DMS153 treated with DMSO at 0.1 percent for 48 hours (cell line): Measurements from ENCODE around the gene ENC1.

Experiments
- DNase-seq: peaks from one replicate; lab custom pipeline; 2025; ENCODE audit not compliant: unreplicated experiment; lab: John Stamatoyannopoulos, UW

The ENC1 gene

DNA sequence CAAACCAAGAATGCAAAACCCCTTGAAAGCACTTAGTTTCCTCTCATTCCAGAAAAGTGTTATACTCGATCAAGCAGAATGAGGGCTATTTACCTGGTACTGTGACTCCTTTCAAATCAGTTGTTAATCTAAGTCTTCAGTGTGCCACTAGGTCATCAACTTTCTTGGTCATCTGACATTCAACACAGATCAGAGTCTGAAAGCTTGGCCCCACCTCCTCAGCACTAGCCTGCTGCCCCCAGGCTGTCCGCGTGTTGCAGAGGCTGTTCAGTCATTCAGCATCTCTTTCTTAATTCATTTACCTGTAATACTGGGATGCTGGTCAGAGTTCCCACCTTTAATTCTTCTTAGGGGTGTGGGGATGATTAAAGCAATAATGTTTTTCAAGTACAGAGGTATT, 28.5 kb downstream of the ENC1 start:
- no peak for DNase-seq

DNA sequence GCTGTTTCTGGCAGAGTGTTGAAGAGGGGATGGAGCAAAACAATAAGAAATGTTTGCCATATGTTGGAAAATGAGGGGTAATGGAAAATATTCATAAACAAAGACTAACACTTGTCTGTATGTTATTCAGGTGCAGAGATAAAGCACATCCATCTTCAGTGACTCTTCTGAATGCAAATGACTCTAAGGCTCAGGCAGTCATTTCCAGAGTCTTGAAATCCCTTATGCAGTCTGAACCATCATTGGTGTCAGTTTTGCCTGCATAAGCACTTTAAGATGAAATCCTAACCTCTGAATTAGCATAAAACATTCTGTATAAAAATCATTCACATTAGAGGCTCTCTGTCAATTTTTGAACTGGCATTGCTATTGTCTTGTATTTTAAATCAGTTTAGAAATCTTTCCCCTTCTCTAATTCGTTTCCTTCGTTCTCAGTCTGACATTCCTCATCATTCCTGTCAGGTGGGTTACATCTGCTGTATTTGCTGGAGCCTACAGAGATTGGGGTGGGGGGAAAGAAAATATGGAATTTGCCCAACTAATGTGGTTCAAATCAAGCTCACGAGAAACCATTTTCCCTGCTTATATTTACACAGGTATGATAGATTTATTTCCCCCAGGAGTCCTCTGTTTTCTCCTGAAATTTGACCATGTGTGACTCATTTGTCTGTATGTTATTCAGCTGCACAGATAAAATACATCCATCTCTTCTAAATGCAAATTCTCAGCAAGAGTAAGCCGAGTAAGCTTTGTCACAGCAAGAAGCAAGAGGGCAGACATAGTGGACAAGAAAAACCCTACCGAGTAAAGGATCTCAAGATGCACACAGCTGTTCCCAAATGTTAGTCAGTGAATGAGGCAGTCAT, 31.6 kb downstream of the ENC1 start:
- DNase-seq, result no peak

DNA sequence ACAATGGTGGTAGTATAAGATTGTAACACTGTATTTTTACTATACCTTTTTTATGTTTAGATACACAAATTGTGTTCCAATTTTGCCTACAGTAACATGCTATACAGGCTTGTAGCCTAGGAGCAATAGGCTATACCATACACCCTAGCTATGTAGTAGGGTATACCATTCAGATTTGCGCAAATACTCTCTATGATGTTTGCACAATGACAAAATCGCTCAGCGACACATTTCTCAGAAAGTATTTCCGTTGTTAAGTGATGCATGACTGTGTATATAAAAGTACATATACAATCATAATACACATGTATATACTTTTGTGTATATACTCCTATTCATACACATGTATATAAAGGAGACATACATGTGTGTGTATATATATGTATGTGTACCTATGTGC, 34.8 kb downstream of the ENC1 start:
- DNase-seq, result no peak

DNA sequence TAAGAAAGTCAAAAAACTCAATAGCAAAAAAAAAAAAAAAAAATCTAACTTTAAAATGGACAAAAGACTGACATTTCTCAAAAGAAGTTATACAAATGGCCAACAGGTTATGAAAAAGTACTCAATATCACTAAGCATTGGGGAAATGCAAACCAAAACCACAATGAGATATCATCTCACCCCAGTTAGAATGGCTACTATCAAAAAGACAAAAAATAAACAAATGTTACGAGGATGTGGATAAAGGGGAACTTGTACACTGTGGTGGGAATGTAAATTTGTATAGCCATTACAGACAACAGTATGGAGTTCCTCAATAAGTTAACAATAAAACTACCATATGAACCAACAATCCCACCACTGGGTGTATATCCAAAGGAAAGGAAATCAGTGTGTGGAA, 37.2 kb downstream of the ENC1 start:
- no peak for DNase-seq

DNA sequence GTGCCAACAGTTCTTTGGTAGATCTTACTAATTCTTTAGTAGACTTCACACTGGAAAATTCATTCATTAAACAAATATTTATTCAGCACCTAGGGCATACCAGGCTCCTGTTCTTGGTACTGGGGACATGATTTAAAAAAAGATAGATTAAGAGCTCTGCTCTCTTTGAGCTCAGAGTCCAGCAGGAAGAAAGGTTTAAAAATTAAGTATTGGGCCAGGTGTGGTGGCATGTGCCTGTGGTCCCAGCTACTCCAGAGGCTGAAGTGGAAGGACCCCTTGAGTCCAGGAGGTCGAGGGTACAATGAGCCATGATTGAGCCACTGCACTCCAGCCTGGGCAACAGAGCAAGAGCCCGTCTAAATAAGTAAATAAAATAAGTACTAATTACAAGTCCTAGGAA, 41.4 kb downstream of the ENC1 start:
- no peak for DNase-seq

DNA sequence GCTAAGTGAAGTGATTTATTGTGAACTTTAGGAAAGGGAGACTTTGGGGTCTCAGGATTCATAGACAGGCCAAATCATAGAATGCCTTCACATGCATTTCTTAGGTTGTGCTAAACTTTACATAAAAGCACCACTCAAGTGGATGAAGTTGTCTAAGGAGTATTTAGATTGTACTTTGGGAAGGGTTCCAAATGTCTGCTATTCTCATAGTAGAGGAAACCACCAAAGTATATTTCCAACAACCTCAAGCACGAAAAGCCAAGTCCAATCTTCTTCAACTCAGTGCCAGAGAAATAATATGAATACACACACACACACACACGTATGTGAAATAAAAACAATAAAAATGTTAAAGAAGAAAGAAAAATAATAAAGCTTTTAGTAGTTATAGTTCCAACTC, 41.8 kb downstream of the ENC1 start:
- DNase-seq, result no peak

DNA sequence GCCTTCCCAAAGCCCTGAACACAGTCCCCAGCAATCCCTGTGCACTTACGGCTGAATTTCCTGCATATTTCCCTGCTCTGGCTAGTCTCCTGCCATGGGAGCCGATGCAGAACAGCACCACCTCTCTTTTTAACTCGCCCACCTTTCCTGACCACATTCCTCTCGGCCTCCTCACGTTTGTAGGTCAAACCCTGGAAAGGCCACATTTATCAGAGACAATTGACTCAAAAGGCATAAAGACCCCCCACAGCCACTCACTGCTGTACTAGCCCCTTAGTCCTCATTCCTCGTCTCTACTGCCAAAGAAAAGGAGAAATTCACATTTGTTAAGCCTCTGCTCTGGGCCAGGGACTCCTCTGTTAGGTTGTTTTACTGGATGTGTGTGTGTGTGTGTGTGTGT, 43.6 kb downstream of the ENC1 start:
- DNase-seq, result no peak

DNA sequence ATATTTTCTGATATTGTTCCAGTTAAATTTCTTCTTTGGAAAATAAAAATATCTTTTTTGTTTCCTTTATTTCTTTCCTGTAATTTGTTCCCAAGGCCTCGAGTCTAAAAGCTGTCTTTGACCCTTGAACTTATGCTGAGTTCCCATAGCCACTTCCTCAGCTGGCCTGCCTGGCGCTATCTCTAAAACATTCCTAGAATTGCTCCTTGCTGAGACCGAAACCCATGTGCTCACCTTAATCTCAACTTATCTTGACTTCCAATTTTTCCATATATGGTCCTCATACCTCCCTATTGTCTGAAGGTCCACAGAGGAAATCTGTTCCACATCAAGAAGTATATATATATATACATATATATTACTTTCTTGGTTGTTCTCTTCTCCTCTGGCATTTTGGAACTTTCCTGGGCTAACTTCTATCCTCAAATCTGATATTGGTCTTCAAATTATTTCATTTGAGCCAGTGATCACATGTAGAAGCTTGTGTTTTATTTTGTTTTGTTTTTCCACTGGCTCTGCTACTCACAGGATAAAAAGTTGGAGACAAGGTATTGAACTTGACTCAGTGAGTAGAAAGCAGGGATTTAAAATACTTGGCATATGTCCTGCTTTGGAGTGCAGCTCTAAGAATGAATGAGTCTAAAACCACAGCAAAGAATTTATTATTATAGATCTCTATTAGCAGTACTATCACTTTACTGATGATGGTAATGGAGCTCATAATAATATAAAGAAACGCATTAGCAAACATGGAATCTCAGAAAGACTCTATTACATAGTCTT, 45.2 kb downstream of the ENC1 start:
- no peak for DNase-seq

DNA sequence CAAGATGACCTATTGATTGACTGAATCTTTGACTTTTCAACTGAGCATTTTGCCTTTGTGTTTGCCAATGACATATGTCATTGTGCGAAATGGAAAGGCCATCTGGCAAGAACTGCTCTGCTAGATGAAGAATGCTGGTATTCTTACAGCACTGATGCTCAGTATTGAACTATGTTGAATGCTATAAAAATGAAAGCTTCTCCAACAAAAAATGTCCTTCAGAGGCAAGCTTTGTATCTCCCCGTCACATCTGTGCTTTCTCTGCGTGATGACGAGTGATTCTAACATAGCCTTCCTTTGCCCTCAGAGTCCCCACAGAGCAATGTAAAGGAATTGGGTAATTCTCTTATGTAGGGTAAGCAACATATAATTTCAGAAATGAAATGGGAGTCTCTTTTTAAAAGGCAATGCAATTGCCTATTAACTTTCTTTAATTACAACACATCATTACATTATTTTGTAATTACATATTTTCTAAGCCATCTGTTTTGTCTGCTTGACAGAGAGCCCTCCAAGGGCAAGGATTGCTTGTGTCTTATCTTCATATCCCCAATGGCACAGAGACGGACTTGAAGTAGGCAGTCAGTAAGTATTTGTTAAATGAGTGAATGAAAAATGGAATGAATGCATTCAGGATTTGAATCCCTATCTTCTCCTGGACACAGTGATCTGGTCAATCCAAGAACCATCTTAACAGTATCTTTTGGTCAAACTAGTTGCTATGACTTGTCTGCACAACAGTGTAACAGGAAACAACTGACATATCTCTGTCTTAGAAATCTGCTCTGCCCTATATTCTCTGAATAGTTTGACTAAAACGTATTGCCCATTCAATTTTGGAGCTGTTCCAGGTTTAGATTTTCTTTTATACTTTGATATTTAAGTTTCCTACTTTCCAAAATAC, 46.1 kb downstream of the ENC1 start:
- DNase-seq, result no peak

DNA sequence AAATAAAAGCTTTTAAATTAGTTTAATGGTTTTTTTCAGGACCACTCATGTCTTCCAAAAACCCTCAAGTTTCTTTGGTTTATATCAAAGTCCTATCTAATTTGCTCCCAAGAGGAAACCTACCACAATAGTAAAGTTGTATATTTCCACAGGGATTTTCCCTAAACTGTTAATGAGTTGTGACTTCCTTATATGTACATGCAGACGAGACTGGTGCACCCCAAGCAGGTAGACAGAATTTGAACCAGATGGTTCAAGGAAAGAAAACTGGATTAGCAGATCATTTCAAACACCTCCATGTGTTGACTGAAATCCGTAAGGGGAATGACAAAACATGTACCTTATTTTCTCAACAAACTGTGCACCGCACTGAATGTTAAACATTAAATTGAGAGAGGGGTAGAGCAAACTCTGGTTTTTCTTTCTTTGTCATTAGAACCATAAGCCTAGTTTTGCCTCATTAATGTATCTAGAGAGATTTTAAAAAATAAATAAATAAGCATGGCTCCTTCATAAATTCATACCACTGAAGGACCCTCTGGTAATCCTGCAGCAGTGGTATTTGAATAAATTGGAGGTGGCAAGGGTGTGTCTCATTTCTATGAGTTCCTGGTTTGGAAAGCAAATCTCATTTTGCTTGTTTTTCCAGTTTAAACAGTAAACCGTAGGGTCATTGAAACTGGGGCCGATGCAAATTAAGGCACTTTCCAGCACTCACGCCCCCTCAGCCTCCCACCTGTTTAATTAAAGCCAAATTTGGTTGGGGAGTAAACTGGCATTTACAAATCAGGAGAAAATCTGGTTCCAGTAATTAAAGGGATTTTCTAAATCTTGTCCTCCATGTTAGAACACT, 51.1 kb downstream of the ENC1 start:
- DNase-seq, result no peak

DNA sequence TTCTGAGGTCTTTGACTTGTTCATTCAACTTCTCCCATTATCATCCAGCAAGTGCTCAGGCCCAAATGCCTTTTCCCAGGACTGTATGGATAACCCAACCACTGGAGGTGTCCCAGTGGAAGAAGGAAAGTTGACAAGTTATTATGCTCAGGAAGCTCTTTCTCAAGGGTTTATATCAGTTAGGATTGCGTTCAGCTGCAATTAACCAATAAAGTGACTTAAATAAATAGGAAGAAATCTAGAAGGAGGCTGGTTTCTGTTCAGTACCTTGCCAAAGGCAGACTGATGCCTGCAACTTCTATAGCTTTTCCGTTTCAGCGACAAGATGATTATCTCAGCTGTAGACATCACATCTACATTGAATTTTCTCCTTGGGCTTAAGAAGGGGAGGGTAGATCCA, 52.1 kb downstream of the ENC1 start:
- DNase-seq, result no peak

DNA sequence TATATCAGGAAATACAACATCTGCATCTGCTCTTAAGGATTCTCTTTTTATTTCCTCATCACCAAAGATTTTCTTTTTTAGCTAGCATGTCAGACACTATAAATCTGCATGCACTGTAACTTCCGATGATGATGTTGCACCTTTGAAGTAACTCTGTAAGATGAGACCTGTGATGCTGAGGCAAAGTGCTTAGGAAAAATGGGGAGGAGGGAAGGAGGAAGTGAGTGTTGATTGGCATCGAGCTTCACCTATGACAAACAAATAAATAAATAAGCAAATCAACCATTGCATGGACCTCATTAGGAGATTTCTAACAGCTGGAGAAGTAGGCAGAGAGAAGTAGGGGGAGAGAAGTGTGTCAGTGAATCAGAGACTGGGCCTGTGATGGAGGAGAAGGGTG, 52.6 kb downstream of the ENC1 start:
- DNase-seq, result no peak

DNA sequence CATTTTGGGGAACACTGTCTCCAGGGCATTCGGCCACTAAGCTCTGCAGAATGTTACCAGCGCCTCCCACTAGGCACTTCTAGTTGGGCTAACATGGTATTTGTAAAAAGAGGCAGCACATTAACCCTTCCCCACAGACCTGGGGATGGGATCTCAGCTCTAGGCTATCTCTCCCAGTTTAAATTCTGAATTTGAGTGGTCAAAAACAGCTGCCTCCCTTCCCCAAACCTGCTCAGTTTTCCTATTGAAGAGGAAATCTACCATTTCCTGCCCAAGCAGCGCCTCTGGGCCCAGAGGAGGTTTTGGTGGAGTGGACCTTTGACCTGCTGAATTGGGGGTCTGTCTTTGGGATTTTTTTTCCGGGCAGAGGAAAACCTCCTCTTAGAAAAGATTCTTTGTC, 53.2 kb downstream of the ENC1 start:
- DNase-seq, result no peak

DNA sequence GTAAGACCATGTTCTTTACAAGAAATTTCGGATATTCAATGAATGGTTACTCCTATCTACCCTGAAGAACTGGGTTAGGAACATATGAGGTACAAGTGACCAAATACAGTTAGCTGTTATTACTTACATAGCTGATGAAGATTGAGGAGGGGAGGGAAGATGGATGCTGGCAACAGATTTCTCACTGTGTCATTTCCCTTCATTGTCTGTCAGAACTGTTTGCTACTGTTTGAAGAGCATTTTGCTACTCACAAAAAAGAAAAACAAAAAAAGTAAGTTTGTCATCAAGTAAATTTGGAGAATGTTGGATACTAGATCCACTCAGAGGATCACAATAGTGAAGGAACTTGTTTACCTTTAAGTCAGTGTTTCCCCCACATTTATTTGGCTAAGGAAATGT, 53.7 kb downstream of the ENC1 start:
- DNase-seq, result no peak

DNA sequence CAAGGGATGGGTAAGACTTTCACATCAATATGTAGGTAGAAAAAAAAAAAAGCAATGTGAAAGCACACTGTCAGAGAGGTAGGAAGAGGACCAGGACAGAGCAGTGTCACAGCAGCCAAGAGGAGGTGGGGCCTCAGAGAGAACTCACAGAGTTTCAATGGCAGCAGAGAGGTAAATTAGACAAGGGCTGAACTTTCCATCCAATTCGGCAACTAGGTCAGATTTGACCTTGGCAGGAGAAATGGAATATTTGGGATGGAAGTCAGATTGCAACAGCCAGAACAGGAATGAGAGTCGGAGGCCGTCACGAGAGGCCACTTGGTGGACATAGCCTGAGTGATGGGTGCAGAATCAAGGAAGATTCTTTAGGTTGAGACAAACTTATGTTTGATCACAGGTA, 57.7 kb downstream of the ENC1 start:
- DNase-seq, result no peak

DNA sequence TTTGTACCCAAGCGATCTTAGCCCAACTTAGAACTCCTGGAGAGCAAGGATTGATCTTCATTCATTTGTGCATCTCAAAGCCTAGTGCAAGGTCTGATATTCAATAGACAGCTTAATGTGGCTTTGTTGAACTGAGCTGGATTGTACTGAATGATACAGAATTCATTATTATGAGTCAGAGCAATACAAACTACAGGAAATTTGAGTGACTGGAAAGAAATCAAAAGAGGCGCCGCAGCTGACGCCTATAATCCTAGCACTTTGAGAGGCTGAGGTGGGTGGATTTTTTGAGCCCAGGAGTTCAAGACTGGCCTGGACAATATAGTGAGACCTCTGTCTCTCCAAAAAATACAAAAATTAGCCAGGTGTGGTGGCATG, 58.6 kb downstream of the ENC1 start:
- no peak for DNase-seq

DNA sequence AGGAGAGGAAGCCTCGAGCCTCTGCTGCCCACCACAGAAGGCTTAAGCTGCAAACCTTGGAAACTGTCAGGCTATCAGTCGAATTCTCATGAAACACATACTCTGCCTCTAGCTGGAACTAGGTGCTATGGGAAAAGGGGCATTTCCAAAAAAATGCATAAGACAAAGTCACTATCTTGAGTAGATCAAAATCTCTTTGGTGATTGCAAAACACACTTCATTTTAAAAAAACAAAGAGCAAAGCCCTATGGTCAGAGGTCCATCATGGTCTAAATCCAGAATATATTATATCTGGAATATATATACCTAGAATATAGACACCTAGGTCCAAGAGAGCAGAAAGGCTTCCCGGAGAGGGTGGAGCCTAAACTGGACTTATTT, 59.8 kb downstream of the ENC1 start:
- DNase-seq, result no peak

DNA sequence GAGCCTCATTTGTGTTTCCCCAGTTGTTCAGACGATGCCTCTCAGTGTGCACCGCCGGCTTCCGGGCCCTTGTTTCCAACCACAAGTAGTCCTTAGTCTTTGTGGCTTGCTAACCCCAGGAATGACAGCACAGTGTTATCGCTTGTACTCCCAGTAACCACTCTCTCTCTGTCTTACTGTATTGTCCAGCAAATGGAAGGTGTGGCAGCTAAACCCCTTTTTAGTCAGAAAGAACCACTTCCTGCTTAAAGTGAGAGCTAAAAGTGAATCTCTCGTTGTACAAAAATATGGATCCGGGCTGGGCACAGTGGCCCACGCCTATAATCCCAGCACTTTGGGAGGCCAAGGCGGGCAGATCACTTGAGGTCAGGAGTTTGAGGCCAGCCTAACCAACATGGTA, 61.3 kb downstream of the ENC1 start:
- DNase-seq, result no peak

DNA sequence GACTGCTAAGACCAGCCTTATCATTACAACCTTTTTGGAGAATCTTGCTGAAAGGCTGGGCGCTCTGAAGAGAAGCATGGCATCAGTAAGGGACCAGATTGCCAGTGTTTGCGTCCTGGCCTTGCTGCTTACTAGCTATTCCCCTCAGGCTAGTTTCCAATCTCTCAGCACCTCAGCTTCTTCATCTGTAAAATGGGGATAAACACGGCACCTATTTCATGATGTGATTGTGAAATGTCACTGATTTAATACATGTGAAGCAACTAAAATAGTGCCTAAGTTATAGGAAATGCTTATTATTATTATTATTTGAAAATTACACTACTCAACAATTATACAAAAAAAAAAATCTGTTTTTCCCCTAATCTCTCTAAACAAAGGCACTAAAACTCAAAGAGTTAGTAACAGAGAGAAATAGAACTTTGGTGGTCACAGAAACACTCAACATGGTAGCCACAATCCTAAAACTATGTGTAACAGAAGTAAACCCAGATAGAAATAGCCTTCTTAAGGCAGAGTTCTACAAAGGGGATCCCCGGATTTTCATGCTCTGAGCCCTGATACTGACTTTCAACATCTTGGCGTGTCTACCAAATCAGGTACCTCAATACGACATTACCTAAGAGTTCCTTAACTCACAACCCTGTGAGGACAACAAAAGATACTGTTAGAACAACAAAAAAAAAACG, 62.0 kb downstream of the ENC1 start:
- no peak for DNase-seq
